ENCODE results near the gene GATAD2A. TPM values are rescaled to one million over a fixed set of nuclear protein-coding genes. Genes with fewer than 3 reads are reported as not detected.

Gene GATAD2A
- total and polyA plus RNA-seq, 10 of the 15 experiments (the other 5 are each of a cell fraction or from before 2014, with no cell fraction given) = 2.6 to 173 (median 32.0) TPM

DNA sequence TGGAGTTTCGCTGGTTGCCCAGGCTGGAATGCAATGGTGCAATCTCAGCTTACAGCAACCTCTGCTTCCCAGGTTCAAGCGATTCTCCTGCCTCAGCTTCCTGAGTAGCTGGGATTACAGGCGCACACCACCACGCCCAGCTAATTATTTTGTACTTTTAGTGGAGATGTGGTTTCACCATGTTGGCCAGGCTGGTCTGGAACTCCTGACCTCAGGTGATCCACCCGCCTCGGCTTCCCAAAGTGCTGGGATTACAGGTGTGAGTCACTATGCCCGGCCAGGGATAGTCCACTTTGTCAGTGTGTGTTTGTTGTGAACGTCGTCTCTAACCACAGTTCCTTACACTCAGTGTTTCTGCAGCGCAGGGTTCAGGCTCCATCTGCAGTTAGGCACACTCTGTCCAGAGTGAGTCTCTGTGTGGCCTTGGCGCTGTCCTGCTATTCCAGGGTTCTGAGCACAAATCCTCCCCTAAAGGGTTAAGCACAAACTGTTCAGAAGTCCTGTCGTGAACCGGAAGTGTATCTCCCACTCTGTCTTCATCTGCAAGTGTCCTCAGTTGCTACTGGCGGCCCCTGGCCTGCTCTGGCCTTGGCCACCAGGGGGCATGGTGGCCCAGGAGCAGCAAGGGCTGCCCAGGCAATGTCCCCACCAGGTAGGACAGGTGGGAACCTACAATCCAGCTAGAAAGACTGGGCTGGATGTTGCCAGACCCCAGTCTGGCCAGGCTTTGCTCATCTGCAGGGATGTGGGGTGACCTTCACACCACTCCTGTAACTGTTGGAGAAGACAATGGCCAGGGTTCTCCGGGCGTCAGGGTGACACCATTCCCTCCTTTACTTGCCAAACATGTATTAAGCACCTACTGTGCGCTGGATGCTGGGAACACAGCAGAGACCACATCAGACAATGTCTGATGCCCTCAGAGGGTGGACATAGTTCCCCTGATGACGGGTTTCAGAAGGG, 38.8 kb upstream of the GATAD2A start (continued):
- TF ChIP-seq, protein P1, sequence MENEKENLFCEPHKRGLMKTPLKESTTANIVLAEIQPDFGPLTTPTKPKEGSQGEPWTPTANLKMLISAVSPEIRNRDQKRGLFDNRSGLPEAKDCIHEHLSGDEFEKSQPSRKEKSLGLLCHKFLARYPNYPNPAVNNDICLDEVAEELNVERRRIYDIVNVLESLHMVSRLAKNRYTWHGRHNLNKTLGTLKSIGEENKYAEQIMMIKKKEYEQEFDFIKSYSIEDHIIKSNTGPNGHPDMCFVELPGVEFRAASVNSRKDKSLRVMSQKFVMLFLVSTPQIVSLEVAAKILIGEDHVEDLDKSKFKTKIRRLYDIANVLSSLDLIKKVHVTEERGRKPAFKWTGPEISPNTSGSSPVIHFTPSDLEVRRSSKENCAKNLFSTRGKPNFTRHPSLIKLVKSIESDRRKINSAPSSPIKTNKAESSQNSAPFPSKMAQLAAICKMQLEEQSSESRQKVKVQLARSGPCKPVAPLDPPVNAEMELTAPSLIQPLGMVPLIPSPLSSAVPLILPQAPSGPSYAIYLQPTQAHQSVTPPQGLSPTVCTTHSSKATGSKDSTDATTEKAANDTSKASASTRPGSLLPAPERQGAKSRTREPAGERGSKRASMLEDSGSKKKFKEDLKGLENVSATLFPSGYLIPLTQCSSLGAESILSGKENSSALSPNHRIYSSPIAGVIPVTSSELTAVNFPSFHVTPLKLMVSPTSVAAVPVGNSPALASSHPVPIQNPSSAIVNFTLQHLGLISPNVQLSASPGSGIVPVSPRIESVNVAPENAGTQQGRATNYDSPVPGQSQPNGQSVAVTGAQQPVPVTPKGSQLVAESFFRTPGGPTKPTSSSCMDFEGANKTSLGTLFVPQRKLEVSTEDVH (IDR thresholded peaks at IDR 0.05; ENCODE audit: low read depth, partially characterized antibody) = peak; percentile 31
- TF ChIP-seq DPF2 (IDR thresholded peaks at IDR 0.05) (peak; percentile 95), FOS (IDR thresholded peaks at IDR 0.05; ENCODE audit: borderline replicate concordance, extremely low read depth, insufficient read length) (no peak), ZSCAN29 (IDR thresholded peaks at IDR 0.05) (no peak), CBFB (IDR thresholded peaks at IDR 0.05; ENCODE audit: low read depth) (no peak), IRF3 (IDR thresholded peaks at IDR 0.05) (no peak), CREM (IDR thresholded peaks at IDR 0.05; ENCODE audit: low read depth) (no peak), ZNF687 (IDR thresholded peaks at IDR 0.05) (peak; percentile 91), HCFC1 (IDR thresholded peaks at IDR 0.05; ENCODE audit: low read length) (peak; percentile 24; the same call in 1 of the 2 replicates), SUPT20H (IDR thresholded peaks at IDR 0.05; ENCODE audit: borderline replicate concordance, control insufficient read depth, low read depth, low read length) (no peak), PML (IDR thresholded peaks at IDR 0.05; ENCODE audit: low read length) (no peak), SIN3A (IDR thresholded peaks at IDR 0.05; ENCODE audit: low read depth, low read length) (no peak), FOXM1 (IDR thresholded peaks at IDR 0.05; ENCODE audit: low read depth, low read length) (no peak), RFX5 (IDR thresholded peaks at IDR 0.05; ENCODE audit: low read depth, low read length) (no peak), KAT2A (conservative IDR thresholded peaks at IDR 0.05; ENCODE audit: control insufficient read depth, low read depth, low read length) (no peak), MYB (IDR thresholded peaks at IDR 0.05; ENCODE audit: borderline replicate concordance, low read depth, low read length) (no peak), TCF3 (IDR thresholded peaks at IDR 0.05; ENCODE audit: borderline replicate concordance, insufficient read depth, low read depth, low read length) (no peak), EZH2 (IDR thresholded peaks at IDR 0.05; ENCODE audit: borderline replicate concordance, control insufficient read depth, low read depth, low read length) (no peak)
- TF ChIP-seq, protein P2, sequence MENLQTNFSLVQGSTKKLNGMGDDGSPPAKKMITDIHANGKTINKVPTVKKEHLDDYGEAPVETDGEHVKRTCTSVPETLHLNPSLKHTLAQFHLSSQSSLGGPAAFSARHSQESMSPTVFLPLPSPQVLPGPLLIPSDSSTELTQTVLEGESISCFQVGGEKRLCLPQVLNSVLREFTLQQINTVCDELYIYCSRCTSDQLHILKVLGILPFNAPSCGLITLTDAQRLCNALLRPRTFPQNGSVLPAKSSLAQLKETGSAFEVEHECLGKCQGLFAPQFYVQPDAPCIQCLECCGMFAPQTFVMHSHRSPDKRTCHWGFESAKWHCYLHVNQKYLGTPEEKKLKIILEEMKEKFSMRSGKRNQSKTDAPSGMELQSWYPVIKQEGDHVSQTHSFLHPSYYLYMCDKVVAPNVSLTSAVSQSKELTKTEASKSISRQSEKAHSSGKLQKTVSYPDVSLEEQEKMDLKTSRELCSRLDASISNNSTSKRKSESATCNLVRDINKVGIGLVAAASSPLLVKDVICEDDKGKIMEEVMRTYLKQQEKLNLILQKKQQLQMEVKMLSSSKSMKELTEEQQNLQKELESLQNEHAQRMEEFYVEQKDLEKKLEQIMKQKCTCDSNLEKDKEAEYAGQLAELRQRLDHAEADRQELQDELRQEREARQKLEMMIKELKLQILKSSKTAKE (IDR thresholded peaks at IDR 0.05; ENCODE audit: low read depth, poor library complexity, severe bottlenecking) = no peak

All from GM12878 (cell line).